Measurements from ENCODE around the gene LRRC75A.

- TF ChIP-seq, protein P1, sequence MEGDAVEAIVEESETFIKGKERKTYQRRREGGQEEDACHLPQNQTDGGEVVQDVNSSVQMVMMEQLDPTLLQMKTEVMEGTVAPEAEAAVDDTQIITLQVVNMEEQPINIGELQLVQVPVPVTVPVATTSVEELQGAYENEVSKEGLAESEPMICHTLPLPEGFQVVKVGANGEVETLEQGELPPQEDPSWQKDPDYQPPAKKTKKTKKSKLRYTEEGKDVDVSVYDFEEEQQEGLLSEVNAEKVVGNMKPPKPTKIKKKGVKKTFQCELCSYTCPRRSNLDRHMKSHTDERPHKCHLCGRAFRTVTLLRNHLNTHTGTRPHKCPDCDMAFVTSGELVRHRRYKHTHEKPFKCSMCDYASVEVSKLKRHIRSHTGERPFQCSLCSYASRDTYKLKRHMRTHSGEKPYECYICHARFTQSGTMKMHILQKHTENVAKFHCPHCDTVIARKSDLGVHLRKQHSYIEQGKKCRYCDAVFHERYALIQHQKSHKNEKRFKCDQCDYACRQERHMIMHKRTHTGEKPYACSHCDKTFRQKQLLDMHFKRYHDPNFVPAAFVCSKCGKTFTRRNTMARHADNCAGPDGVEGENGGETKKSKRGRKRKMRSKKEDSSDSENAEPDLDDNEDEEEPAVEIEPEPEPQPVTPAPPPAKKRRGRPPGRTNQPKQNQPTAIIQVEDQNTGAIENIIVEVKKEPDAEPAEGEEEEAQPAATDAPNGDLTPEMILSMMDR (IDR thresholded peaks at IDR 0.05) = no peak
- no peak for TF ChIP-seq EZH2 (IDR thresholded peaks at IDR 0.05; ENCODE audit: borderline replicate concordance, insufficient read depth, low read depth, low read length, poor library complexity, severe bottlenecking)
These were observed 879 bp upstream of the LRRC75A start for GRCh38 chr17:16492613-16493530.

Data from B cell (primary cell).